AG09309 (cell line): ENCODE data around the gene DCANP1.

Experiments used
- DNase-seq: peaks from one replicate; pipeline ENCODE4 v3.0.0-alpha.2; 2010; ENCODE audit warnings: low read depth
- H3K4me3 ChIP-seq: 2 replicates; pipeline ENCODE4 v1.5.1; 2011; ENCODE audit warnings: mild to moderate bottlenecking, low read depth, low read length, moderate library complexity; ENCODE audit not compliant: control insufficient read depth
- TF ChIP-seq, protein P1 (sequence below): IDR thresholded peaks from 2 replicates; pipeline ENCODE4 v1.5.1; 2011; ENCODE audit warnings: mild to moderate bottlenecking, low read depth, low read length, inconsistent platforms; ENCODE audit not compliant: insufficient read depth, control insufficient read depth; ENCODE audit errors: missing control alignments

DCANP1 gene

DNA sequence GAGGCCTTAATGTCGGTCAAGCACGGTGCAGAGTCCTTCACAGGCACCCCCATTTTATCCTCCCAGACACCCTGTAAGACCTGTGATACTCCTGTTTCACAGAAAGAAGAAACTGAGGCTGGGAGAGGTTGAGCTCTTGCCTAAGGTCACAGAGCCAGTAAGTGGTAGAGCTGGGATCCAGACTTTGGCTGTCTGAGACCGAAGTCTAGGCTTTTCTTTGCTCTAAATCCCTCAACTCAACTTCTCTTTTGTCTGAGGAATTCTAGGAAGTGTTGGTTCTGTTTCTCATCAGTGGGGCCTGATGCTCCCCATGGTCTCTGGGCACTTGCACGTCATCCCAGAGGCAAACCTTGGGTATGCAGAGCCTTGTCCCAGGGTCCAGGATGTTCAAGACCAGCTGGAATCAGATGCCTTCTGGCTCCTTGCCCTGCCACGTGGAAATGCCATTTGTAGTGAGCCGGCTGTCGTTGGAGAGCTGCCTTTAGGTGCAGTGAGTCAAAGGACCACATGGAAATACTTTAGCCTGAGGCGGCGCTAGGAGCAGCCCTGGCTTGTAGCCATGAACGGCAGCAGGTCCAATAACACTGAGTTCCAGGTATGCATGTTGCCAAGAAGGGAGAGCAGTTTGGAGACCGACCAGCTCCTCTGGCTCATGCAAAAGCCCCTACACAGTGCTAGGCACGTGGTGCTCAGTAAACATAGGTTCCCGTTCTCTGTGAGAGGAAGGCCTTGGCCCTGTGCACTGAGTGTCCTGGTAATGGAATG is 9.2 kb downstream of the DCANP1 start:
- H3K4me3 ChIP-seq, result no peak overlapping the region
- peak; percentile 85 for DNase-seq
- TF ChIP-seq, protein P1, sequence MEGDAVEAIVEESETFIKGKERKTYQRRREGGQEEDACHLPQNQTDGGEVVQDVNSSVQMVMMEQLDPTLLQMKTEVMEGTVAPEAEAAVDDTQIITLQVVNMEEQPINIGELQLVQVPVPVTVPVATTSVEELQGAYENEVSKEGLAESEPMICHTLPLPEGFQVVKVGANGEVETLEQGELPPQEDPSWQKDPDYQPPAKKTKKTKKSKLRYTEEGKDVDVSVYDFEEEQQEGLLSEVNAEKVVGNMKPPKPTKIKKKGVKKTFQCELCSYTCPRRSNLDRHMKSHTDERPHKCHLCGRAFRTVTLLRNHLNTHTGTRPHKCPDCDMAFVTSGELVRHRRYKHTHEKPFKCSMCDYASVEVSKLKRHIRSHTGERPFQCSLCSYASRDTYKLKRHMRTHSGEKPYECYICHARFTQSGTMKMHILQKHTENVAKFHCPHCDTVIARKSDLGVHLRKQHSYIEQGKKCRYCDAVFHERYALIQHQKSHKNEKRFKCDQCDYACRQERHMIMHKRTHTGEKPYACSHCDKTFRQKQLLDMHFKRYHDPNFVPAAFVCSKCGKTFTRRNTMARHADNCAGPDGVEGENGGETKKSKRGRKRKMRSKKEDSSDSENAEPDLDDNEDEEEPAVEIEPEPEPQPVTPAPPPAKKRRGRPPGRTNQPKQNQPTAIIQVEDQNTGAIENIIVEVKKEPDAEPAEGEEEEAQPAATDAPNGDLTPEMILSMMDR, result no peak

DNA sequence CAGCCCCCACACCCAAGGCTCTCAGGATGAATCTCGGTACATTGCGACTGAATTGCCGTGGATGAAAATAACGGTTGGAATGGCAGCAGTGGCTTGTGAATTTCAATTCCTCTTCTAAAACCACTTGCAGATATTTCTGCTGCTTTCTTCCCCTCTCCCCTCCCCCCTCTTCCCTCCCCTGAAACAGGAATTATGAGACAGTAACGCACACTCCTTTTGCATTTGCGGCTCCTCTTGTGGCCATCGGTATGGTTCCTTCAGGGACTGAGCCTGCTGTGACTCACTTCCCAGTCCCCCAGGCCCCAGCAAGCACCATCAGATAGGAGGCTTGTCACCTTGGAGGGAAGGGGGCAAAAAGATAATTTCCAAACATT is 9.7 kb downstream of the DCANP1 start:
- no peak for DNase-seq
- no peak overlapping the region for H3K4me3 ChIP-seq
- TF ChIP-seq, protein P1, result no peak

DNA sequence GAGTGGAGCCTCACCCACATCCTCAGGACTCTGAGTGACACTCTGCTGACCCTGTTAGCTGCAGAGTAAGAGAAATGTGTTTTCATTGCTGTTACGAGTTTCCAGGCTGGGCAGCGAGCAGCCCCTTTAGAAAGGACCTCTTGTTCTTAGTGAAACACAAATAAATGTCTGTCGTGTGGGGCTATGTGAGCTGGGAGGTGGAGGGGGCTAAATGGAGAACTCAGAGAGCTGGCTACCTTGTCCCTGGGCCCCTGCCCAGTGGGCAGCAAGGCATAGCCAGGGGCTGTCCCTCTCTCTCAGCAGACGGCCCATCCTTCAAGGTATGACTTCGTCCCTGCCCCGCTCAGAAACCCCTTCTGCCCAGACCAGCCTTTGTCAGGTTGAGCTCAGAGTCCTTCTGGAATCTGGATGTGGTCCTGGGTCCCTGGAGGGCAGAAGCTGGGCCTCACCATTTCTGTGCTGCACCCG is 10.2 kb downstream of the DCANP1 start:
- TF ChIP-seq, protein P1, result no peak
- DNase-seq, result no peak
- no peak overlapping the region for H3K4me3 ChIP-seq

DNA sequence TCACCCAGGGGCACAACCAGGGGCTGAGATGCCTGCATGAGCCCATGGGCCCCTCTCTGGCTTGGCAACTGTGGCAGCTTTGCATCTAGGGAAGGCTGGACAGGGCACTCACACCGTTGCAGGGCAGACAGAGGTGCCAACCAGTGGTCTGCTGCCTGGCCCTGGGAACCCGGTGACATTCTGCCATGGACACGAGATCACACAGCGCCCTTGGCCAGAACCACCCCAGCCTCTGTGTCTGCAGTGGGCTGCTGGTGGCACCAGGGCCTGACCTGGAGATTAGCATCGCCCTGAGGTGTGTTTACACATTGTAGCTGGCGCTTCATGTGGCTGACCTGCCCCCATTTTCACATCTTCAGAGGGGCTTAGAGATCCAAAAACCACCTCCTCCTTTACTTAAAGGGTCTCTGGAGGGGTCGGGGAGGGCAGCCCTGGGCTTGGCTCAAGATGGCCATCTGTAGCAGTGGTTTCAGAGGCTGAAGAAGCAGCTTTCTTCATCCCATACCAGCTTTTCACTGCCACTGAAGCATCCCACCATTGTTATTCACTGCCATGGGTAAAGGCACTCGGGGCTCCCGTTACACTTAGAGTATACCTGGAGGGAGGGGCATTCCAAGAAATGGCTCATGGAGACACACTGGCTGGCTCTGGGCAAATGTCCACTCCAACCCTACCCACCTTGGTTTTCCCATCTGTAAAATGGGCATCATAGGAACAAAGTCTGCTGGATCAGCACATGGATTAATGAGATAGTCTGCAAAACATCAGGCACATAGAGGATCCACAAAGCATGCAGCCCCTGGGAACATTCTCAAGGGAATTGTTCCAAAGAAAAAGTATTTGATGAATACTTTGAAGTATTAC is 11.4 kb downstream of the DCANP1 start:
- TF ChIP-seq, protein P1, result no peak
- no peak for DNase-seq
- H3K4me3 ChIP-seq, result no peak overlapping the region

DNA sequence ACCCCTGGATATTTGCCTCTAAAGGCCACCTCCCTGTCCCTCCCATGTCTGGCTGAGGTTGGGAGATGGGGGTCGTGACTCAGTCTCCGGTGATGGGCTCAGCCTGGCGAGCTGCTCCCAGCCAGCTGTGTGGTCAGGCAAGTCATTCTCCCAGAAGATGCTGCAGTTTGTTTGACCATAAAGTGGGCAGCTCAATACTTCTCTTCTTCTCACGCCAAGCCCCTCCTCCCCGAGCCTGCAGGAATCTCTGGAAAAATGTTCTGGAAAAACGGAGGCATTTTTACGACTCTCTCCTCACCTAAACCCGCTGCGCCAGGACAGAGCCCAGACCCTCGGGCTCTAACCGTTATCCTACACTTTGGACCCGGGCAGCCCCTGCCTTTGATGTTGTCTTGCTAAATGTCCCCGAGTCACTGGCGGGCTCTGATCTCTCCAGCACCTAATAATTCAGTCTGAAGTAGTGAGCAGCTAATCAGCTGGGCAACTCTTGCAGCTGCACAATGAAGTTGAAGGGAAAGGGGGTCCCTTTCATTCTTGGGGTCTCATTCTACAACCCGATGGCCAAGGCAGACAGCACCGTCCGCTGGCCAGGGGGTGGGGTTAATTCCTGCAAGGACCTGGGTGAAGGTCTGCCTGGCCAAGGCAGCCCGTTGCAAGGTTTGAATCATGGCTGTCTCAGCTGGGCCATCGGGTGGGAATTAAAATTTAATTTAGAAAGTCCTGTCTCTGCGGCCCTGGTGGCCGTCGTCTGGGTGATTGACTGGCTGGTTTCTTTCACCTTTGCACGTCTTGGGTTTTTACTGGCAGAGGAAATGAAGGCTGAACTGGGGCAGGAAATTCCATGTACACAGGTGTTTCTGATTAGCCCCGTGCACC is 12.3 kb downstream of the DCANP1 start:
- DNase-seq, result peak; percentile 53
- TF ChIP-seq, protein P1, result no peak
- H3K4me3 ChIP-seq, result no peak overlapping the region
